ENCODE data around the gene TNFSF15. TPM values are rescaled to one million over a fixed set of nuclear protein-coding genes. Genes with fewer than 3 reads are reported as not detected.

TNFSF15 gene
- total RNA-seq, 1 donor from 2014 or later: 0.16 TPM

DNA sequence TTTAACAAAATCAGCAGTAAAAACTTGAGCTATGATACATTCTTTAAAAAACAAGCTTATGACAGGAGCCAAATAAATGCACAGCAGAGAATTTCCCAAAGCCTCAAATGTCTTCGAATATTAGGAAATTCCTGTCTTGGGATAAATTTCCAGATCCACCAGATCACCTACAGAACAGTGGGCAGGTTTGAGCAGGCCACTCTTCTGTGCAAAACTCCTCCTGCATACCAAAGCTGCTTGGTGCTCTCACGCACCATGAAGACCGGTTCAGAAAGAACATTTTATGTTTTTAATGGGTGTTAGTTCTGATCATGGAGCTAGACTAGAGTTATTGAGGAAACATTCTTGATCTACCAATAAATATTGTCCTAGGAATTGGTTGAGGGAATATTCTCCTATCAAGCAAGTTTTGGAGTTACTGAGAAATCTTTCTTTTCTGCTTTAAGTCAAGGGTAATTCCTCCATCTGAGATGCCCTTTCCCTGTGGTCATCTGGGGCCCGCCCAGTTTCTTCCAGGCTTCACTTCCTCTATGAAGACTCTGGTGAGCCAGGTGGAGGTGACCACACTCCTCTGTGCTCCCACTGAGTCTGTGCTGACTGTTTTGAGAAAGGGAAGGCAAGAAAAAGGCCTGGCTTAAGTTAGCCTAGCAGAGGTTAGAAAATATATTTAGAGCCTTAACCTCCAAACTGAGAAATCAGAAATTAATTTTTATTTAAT lies 17.9 kb downstream of the TNFSF15 start:
- no peak for DNase-seq

DNA sequence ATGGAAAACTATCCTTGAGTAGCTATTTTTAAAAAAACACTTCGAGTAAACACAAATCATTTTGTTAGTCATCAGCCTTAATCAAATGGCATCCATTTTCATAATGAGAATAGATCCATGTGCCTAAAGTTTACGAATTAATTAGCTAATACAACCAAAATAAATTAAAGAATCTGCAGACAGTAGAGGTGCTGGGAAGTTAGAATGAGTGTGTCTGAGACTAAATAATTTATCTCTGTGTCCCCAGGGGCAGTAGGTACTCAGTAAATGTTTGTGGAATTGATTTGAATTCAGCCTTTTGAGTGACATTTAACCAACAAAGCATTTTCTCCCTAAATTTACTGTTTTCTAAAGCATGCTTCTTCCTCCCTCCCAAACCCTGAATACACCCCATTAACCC lies 18.6 kb downstream of the TNFSF15 start:
- no peak for DNase-seq

DNA sequence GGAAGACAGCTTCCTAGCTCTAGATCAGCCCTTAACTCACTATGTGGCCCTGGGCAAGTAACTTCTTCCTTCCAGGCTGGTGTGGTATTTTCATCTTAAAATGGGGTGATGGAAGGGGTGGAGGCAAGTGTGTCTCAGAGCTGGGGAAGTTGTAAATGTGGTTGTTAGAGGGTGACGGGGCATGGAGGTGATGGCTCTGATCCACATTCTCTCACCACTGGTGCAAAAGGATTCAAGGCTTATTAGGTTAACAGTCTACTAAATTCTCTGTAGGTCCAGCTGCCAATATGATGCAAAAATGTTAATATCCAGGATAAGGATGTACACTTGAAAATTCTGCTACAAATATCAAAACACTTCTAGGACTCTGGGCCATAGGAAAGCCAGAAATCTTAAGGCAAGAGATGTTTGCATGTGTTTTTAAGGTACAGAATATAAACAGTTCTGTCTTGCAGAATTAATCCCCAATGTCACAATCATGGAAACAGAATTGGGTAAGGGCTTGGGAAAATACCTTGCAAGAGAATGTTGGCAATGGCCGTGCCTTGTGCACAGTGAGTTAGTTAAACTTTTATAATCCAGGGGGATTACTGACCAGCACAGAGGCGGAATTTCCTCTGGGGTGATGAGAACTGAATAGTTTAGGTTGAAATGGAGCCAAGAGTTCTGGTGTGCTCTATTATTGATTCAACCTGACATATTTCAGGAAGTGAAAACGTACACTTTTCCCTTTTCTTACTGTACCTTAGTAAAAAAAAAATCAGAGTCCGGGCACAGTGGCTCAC lies 19.8 kb downstream of the TNFSF15 start:
- DNase-seq: no peak

DNA sequence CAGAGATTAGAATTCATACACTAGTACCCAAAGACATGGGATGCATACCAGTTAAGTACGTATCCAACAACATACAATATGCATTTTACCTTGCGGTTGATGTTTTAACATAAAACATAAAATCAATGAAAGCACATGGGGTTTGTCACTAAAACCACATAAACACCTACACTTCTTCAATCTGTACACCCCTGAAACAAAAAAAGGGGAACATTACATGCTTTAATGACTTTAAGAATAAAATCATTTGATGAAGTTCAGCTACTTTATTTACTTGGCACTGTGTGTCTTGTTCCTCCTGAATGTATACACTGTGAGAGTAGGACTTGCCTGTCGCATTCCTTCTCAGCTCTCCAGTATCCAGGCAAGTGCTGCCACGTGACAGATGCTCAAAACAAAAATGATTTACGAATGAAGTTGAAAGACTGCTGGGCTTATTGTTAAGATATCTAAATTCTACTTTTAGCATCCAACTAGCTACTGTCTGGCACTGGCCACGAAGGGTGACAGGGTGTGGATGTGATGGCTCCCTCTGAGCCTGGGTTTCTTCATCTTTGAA lies 21.0 kb downstream of the TNFSF15 start:
- DNase-seq: no peak

DNA sequence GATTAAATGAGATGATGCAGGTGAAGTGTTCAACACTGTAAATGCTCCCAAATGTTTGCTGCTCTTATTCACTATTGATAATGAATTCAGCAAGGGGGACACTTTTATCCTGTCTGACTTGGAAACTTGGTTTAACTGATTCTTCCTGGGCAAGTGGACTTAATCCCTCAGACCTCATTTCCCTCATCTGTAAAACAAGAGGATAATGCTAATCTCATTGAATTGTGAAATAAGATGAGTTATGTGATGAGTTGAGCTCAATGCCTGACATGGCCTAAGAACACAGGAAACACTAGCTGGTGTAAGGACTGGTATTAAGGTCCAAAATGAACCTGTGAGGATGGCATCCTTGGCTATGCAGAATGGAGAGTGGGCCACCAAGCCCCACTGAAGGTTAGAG lies 23.3 kb downstream of the TNFSF15 start:
- no peak for DNase-seq

DNA sequence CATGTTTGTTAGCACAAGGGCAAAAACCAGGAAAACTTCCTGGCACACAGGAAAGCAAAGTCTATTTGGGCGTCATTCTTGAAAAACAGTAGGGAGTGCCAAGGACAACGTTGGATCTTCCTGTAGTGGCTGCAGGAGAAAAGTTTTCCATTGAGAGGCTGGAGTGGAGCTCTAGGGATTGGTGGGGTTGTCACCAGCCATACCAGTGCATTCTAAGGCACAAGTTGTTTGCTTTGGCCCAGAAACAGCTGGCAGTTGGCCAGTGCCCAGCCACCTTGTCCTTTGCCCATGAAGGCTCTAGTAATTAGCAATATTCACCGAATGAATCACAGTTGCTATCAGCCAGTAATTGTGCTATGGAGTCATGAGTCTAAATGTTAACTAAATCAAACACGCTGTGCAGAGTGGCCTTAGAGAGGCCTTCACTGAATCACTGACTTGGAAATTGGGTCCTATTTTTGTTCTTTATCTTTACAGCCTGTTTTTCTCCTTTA lies 26.4 kb downstream of the TNFSF15 start:
- DNase-seq: no peak

DNA sequence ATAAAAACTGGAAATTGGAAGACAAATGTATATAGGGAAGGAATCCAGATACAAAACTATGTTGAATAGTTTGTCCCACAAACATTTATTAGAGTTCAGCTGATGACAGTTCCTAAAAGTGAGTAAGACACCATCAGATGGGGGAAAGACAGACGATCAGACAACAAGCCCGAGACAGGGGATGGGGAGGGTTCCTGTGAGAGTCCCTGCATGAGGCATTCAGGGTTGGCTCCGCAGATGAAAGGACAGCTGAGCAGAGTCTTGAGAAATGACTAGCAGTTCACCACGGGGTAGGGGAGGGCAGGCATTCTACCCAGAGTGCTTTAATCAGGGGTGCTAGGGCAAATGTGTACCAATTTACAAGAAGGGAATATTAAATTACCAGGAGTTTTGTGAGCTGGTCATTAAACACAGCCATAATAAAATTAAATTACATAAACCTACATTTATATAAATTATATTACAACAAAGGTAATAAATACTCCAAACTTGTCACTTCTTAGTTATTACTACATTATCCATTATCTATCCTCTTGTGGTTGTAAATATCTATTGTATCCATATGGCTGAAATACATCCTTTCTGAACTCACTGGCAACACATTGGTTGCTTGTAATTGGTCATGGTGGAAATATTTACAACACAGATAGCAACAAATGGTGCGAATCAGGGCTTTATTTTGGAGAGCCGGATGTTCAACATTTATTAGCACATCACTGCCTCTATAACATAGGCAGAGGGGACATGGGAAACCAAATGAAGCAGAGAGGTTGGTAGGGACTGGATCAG lies 27.8 kb downstream of the TNFSF15 start:
- no peak for DNase-seq

DNA sequence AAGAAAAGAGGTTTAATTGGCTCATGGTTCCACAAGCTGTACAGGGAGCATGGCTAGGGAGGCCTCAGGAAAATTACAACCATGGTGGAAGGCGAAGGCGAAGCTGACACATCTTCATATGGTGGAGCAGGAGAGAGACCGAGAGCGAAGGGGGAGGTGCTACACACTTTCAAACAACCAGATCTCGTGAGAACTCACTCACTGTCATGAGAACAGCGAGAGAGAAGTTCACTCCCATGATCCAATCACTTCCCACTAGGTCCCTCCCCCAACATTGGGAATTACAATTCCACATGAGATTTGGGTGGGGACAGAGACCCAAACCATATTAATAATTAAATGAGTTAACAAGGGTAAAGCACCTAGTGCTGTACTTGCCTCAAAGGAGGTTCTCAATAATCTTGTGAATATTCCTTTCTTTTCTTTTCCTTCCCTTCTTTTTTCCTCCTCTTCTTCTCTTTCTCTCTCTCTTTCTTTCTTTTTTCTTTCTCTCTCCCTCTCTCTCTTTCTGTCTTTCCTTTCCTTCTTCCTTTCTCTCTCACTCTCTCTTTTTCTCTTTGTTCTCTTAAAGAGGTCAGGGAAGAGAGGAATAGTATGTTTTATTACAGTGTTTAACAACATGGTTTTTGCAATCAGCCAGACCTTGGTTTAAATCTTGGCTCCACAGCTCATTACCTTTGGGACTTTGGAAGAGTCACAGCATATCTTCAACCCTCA lies 29.0 kb downstream of the TNFSF15 start:
- DNase-seq: no peak

DNA sequence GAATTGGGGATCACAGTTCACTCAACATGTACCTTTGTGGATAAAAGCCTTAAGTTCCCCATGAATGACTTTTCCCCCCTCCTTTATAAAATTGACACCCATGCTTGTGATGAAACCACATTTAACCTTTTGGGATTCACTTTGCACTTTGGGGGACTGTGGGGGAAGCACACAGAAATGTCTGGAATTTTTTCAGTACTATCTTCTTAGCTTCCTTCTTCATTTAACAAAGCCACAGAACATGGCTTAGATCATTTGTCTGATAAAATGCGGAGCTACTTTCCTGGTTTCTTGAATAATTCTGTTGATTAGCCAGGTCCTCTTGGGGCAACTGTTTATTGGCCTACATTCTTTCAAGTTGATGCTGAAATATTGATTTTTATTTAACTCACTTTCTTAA lies 29.9 kb downstream of the TNFSF15 start:
- DNase-seq: no peak

DNA sequence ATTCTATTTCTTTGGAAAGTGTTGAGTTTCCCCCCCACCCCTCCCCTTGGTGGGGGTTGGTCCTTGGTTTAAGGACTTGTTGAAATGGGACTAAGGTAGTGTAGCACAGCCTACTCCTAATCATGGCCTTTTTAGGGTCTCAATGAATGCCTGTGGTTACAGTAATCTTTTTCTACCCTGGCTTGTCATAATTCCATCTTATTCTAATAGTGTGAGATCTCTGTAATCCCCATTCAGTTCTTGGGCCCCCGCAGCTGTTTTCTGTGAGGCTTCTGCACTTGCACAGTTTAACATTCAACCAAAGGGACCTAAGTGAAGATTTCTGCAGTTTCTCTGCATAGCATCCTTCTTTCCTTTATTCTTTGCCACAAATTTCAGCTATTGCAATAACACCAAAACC lies 30.7 kb downstream of the TNFSF15 start:
- no peak for DNase-seq

DNA sequence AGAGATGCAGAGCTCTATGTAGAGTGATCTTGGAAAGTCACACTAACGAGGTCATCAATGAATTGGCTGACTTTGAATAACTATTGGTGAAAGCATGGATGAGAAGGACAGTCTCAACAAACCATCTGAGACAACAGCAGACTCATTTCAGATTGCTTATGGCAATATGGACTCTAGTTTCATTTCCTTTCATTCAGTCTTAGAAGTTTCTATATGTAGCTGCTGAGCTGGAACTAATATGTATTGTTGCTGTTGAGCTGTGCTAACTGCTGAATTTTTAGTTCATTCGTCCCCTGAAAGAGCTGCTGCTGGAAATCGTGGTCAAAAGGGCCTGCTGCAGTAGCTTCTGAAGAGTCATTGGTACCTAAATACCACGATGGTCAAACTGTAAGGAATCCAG lies 31.3 kb downstream of the TNFSF15 start:
- no peak for DNase-seq

DNA sequence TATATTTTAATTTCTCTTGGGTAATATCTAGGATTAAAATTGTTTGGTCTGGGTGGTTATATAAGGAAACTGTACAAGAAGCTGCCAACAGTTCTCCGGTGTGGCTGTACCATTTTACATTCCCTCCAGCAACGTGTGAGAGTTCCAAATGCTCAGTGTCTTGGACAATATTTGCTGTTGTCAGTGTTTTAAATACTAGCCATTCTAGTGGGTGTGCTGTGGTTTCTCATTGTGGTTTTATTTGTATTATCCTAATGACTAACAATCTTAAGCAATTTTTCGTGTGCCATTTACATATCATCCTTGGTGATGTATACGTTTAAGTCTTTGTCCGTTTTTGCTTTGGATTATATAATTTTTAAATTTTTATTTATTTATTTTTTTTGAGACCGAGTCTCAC lies 34.0 kb downstream of the TNFSF15 start:
- DNase-seq: no peak

DNA sequence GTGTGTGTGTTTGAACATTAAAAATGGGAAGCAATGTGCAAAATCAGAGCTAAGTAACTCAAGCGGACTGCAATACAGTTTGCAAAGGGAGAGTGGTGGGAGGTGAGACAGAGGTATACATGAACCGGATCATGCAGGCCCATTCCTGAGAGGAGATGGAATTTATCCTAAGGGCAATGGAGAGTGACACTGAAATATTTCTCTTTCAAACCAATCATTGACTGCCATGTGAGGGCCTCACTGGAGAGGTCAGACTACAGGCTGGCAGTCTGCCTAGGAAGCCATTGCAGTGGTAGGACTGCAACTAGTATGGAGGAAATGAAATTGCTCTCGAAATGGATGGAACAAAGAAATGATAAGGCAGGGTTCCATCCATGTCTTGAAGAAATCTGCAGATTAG lies 34.8 kb downstream of the TNFSF15 start:
- no peak for DNase-seq

DNA sequence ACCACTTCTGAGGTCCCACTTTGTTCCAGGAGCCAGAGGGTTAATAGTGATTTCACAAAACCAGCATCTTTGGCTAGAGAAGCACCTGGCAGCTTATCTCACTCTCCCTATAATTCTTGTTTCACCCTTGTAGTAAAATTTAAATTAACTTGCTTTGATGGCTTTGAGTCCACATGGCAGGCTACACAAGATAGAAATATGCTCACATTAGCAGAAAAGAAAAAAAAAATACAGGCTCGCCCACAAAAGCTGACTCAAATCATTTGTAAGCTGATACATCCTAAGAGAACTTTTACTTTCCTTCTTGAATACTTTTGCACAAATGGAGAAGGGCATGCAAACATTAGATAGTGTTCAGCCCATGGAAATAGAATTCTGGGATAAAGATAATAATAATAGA lies 36.2 kb downstream of the TNFSF15 start:
- DNase-seq: no peak

DNA sequence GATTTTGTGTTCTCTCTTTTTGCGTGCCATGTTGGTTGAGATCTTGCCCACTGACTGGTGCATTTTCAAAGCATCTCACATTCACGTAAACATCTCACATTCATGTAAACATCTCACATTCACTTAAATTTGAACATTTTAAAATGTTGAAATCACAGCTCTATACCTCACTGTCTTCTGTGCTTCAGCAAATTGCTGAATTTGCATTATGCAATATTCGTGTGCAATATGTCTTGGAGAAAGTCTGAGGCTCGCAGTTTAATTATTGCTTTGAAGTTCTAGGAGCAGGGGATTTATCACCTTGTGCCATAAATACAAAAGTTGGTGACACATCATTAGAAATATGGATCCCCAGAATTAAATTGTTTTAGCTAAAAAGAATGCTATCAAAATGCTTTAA lies 42.6 kb downstream of the TNFSF15 start:
- no peak for DNase-seq

DNA sequence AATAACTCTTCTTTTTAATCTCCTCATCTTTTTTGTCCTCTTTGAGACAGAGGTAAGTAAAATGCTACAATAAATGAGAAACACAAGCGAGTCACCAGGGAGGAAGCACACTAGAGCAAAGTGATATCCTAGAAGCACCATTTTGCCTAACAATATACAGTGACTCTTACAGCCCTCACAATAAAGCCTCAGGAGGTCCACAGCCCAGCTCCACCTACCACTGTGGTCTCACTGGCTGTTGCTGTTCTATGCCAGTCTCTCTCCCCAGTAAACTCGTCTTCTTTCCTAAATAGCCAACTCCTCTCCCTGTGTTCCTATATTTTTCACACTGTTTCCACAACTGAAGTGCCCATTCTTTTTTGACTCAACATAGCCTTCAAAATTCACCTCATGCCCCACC lies 44.3 kb downstream of the TNFSF15 start:
- no peak for DNase-seq

DNA sequence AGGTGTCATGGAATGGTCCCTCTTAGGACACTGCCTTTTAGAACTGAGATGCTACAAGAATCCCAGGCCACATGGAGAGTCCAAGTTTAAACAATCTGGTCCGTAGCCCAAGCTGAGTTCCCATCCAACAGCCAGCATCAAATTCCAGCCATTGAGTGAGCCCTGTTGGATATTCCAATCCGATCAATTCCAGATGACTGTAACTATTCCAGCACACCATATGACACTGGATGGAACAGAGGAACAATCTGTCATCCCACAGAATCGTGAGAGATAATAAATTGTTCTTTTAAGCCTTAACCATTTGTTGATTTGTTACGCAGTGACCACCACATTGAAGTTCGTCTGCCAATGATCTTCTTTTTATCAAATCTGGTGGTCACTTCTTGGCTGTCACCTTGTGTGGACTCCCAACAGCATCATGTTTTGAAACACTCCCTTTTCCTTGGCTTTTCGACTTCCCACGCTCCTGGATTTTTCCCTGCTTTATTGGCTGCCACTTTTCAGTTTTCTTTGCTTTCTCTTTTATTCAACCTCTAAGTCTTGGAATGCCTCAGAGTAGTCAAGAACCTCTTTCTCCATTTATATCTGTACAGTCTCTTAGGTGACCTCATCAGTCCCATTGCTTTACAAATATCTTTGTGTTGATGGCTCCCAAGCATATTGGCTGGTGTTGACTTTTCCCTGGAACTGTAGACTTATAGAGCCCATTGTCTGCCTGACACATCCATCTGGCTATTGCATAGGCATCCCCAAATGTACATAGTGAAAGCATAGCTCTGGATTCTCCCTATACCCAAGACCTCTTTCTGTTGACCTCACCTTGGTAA lies 46.1 kb downstream of the TNFSF15 start:
- no peak for DNase-seq

DNA sequence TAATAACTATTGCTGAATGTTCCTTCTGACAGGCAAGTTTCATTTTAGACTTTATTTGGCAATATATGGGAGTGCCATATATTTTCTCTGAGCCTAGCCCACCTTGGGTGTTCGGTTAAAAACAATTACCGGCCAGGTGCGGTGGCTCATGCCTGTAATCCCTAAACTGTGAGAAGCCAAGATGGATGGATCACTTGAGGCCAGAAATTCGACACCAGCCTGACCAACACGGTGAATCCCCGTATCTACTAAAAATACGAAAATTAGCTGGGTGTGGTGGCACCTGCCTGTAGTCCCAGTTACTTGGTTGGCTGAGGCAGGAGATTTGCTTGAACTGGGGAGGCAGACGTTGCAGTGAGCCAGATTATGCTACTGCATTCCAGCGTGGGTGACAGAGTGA lies 47.9 kb downstream of the TNFSF15 start:
- no peak for DNase-seq

DNA sequence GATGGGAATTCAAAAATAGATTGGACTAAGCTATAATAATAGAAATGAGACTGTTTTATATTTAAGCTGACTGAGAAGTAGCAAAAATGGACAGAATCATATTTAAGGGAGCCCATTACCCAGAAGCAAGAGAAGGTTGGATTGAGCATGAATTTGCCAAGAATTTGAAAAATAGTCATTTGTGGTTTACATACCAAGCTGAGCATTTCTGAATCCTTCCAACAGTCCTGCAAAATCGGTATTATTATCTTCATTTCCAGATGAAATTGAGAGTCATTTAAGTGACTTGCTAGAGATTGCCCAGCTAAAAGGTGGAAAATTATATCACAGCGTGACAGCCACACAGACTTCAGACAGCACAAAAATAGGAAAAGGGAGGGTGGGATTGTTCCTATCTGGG lies 48.4 kb downstream of the TNFSF15 start:
- no peak for DNase-seq

DNA sequence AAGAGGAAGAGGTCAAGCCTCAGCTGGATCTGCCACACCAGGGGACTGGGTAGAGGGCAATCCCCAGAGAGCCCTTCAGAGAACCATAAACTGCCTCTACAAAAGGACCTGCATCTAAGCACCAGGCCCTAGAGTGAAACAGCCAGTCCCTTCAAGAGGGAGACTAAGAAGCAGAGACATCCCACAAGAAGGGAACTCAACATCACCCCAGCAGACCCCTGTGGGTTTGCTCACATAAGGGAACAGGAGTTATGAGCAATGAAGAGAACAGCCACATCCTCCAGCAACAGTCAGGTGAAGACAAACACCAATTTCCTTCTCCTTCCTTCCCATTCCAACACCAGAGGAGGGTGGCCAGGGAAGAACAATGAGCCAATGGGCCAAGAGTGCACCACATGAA lies 48.9 kb downstream of the TNFSF15 start:
- DNase-seq: no peak

DNA sequence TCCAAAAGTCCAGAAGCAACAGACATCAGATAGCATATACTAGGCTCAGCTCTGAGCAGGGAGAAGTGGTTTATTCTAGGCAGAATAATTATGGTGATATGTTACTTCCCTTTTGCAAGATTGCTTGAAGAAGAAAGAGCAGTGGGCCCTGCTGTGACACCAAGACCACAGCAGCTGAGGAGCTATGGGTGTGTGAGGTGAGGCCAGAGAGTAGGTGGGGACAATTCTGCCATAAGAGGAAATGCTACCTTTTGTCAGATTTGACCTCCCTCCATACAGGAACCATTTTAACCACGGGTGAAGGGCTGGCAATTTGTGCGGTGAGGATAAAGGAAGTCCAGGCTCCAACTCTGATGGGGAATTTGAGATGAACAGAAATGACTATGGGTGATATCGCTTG lies 51.3 kb downstream of the TNFSF15 start:
- DNase-seq: no peak
